GM13976 (cell line): Measurements from ENCODE around the gene ZNF577.

Experiments
- DNase-seq: peaks from one replicate; pipeline ENCODE4 v3.0.0; 2012; ENCODE audit warnings: low spot score
- CTCF ChIP-seq: IDR thresholded peaks from 2 replicates; pipeline ENCODE4 v1.5.1; 2012; ENCODE audit warnings: borderline replicate concordance, mild to moderate bottlenecking; ENCODE audit not compliant: insufficient read depth; ENCODE audit errors: extremely low read depth, missing control alignments, control extremely low read depth
- in situ Hi-C: fragments of 300-500 bp; cut with MboI; formaldehyde crosslinking; loops from one replicate; pipeline ENCODE4 v1.12.0; 2022; ENCODE audit warnings: low sequenced_read_pairs, mixed read lengths, inconsistent platforms; ENCODE audit not compliant: unreplicated experiment

Gene ZNF577

GRCh38 chr19:51861870-51862622 is 25.7 kb downstream of the ZNF577 start:
- no peak for TF ChIP-seq CTCF
- DNase-seq: no peak
- in situ Hi-C loops: no loop called here

GRCh38 chr19:51837145-51837544 is 50.6 kb downstream of the ZNF577 start:
- TF ChIP-seq CTCF: no peak
- in situ Hi-C loops: no loop called here
- DNase-seq: no peak

GRCh38 chr19:51830274-51830673 is 57.5 kb downstream of the ZNF577 start:
- in situ Hi-C loops: no loop called here
- no peak for TF ChIP-seq CTCF
- no peak for DNase-seq

- no peak for DNase-seq
- in situ Hi-C loops: no loop called here
Measured at GRCh38 chr19:51824281-51825005, 63.3 kb downstream of the ZNF577 start.

GRCh38 chr19:51822946-51823345 is 64.8 kb downstream of the ZNF577 start:
- no peak for TF ChIP-seq CTCF
- DNase-seq: no peak
- in situ Hi-C loops: no loop called here

More at GRCh38 chr19:51824281-51825005, 63.3 kb downstream of the ZNF577 start:
- no peak for TF ChIP-seq CTCF

GRCh38 chr19:51822325-51822724 is 65.4 kb downstream of the ZNF577 start:
- TF ChIP-seq CTCF: no peak
- in situ Hi-C loops: no loop called here
- DNase-seq: no peak
